OCI-LY7 (cell line): ENCODE results near the gene CCDC170.

ENCODE experiments used
- EZH2phosphoT487 ChIP-seq: fragments of 200-600 bp; sonication (generic); IDR thresholded peaks from 2 replicates; pipeline ENCODE4 v1.6.1; 2018; ENCODE audit warnings: low read depth, borderline replicate concordance, mild to moderate bottlenecking, mixed run types, antibody characterized with exemption, low read length, moderate library complexity, mixed read lengths
- TF ChIP-seq, protein P1 (sequence below): fragments of 200-600 bp; sonication (generic); conservative IDR thresholded peaks from 2 replicates; pipeline ENCODE4 v1.5.1; 2014; ENCODE audit warnings: mild to moderate bottlenecking, antibody characterized with exemption, low read length, moderate library complexity, mixed read lengths

DNA sequence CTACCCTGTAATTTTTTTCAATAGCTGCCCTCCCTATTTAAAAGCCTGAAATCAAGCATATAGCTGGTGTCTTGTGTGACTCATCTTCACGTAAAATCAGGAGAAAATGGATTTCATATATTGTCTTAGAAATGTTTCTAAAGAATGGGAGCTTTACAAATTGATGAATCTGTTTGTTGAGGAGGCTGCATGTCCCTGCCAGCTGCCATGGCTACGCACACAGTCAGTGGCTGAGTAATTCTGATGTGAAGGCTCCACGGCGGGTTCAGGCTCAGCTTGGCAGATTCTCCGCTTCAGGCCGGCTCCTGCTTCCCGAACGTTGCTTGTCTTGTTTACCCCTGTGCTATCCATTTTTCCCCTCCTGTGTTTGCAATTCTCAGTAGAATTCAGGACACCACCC is 82.8 kb downstream of the CCDC170 start:
- TF ChIP-seq, protein P1, sequence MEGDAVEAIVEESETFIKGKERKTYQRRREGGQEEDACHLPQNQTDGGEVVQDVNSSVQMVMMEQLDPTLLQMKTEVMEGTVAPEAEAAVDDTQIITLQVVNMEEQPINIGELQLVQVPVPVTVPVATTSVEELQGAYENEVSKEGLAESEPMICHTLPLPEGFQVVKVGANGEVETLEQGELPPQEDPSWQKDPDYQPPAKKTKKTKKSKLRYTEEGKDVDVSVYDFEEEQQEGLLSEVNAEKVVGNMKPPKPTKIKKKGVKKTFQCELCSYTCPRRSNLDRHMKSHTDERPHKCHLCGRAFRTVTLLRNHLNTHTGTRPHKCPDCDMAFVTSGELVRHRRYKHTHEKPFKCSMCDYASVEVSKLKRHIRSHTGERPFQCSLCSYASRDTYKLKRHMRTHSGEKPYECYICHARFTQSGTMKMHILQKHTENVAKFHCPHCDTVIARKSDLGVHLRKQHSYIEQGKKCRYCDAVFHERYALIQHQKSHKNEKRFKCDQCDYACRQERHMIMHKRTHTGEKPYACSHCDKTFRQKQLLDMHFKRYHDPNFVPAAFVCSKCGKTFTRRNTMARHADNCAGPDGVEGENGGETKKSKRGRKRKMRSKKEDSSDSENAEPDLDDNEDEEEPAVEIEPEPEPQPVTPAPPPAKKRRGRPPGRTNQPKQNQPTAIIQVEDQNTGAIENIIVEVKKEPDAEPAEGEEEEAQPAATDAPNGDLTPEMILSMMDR = no peak
- no peak for TF ChIP-seq EZH2phosphoT487
